Cardiac fibroblast (primary cell): Measurements from ENCODE around the gene DUSP15.

ENCODE experiments used
- DNase-seq, 2 donors: peaks; one replicate each; pipeline versions ENCODE4 v3.0.0 to v3.0.0-alpha.2; 2010; ENCODE audit warnings: low read depth in 2 of 2
- H3K4me3 ChIP-seq, 2 donors: replicated peaks in 1 of 2; 1 replicate in 1 of 2; 2 replicates in 1 of 2; pipeline ENCODE4 v1.5.1; 2011; ENCODE audit warnings: low read depth in 2 of 2, low read length in 2 of 2, mild to moderate bottlenecking in 2 of 2, moderate library complexity in 1 of 2
- CTCF ChIP-seq: IDR thresholded peaks from one replicate; pipeline ENCODE4 v1.5.1; 2011; ENCODE audit warnings: low read depth, mild to moderate bottlenecking, low read length, inconsistent platforms

The DUSP15 gene

GRCh38 chr20:31861135-31861384, 9.3 kb downstream of the DUSP15 start:
- no peak for DNase-seq
- TF ChIP-seq CTCF: no peak
- peak overlapping the region; percentile 40 to 45 for H3K4me3 ChIP-seq

GRCh38 chr20:31860390-31861134, 9.8 kb downstream of the DUSP15 start:
- peak overlapping the region in 1 of 2 donors; percentile 45 for H3K4me3 ChIP-seq
- no peak for TF ChIP-seq CTCF
- DNase-seq: peak; percentile 57 to 61

- no peak for TF ChIP-seq CTCF
- no peak for DNase-seq
- no peak overlapping the region for H3K4me3 ChIP-seq
These were observed 10.3 kb downstream of the DUSP15 start for GRCh38 chr20:31859998-31860380.

- no peak for TF ChIP-seq CTCF
- H3K4me3 ChIP-seq: no peak overlapping the region
- no peak for DNase-seq
These were observed 10.9 kb downstream of the DUSP15 start for GRCh38 chr20:31859266-31859997.

- no peak for TF ChIP-seq CTCF
- no peak overlapping the region for H3K4me3 ChIP-seq
- DNase-seq: no peak
These were observed 11.6 kb downstream of the DUSP15 start for GRCh38 chr20:31858760-31859083.

GRCh38 chr20:31857861-31858759, 12.2 kb downstream of the DUSP15 start:
- no peak overlapping the region for H3K4me3 ChIP-seq
- no peak for TF ChIP-seq CTCF
- DNase-seq: no peak
